ENCODE results near the gene RERE. TPM values are rescaled to one million over a fixed set of nuclear protein-coding genes. Genes with fewer than 3 reads are reported as not detected.
A peak's percentile ranks its signal among the peaks of the same experiment; 100 is the strongest.

RERE gene
- total RNA-seq, 4 donors from 2014 or later, result 86.4 to 111 (median 103) TPM

GRCh38 chr1:8354038-8354437, 463.4 kb downstream of the RERE start:
- peak overlapping the region in 3 of 4 donors; percentile 26 to 85 (median 85) for H3K27ac ChIP-seq
- WGBS, 2 donors, result 53 to 60% methylated on average over 8 of the region's 8 CpGs
- H3K4me1 ChIP-seq, result peaks cover 0 to 46% (median 26%) of the 10 kb centered on the region in 4 donors
- H3K36me3 ChIP-seq, result peaks cover 4 to 61% (median 35%) of the 10 kb centered on the region in 3 donors
- no peak for DNase-seq (ENCODE audit: low spot score in 2 of 2)
- H3K4me3 ChIP-seq, result no peak overlapping the region
- TF ChIP-seq CTCF (IDR thresholded peaks at IDR 0.05), result no peak
- no peak for TF ChIP-seq POLR2A (IDR thresholded peaks at IDR 0.05)
- no peak for TF ChIP-seq EP300 (IDR thresholded peaks at IDR 0.05)
- no peaks in the 10 kb centered on the region for H3K27me3 ChIP-seq
- H3K9me3 ChIP-seq, result no peaks in the 10 kb centered on the region

GRCh38 chr1:8352886-8353785, 464.3 kb downstream of the RERE start:
- Histone ChIP-seq H3K27ac (peak overlapping the region; percentile 41 to 85 (median 68)), H3K27me3 (no peaks in the 10 kb centered on the region), H3K4me3 (no peak overlapping the region), H3K4me1 (peaks cover 0 to 55% (median 26%) of the 10 kb centered on the region in 4 donors), H3K9me3 (no peaks in the 10 kb centered on the region), H3K36me3 (peaks cover 3 to 52% (median 26%) of the 10 kb centered on the region in 3 donors)
- WGBS, 2 donors, result 34 to 40% methylated on average over 13 to 19 of the region's 21 CpGs
- peak in 1 of 2 donors; percentile 49 for TF ChIP-seq EP300 (IDR thresholded peaks at IDR 0.05)
- TF ChIP-seq POLR2A (IDR thresholded peaks at IDR 0.05), result no peak
- DNase-seq (ENCODE audit: low spot score in 2 of 2), result no peak

- Histone ChIP-seq H3K27ac (peak overlapping the region; percentile 41 to 85 (median 68)), H3K36me3 (peaks cover 3 to 45% (median 20%) of the 10 kb centered on the region in 3 donors), H3K4me1 (peaks cover 0 to 54% (median 26%) of the 10 kb centered on the region in 4 donors), H3K4me3 (no peak overlapping the region), H3K27me3 (no peaks in the 10 kb centered on the region), H3K9me3 (no peaks in the 10 kb centered on the region)
- 43 to 45% methylated on average over 15 of the region's 15 CpGs for WGBS, 2 donors
- TF ChIP-seq POLR2A (IDR thresholded peaks at IDR 0.05), result no peak
- no peak for TF ChIP-seq CTCF (IDR thresholded peaks at IDR 0.05)
- no peak for TF ChIP-seq EP300 (IDR thresholded peaks at IDR 0.05)
- DNase-seq (ENCODE audit: low spot score in 2 of 2), result no peak
Observed at GRCh38 chr1:8352471-8352845, 465.0 kb downstream of the RERE start.

- DNase-seq (ENCODE audit: low spot score in 2 of 2), result no peak
- peaks cover 0 to 39% (median 14%) of the 10 kb centered on the region in 3 donors for H3K36me3 ChIP-seq
- WGBS, 2 donors, result 75 to 76% methylated on average over 13 of the region's 13 CpGs
- no peaks in the 10 kb centered on the region for H3K9me3 ChIP-seq
- H3K27me3 ChIP-seq, result no peaks in the 10 kb centered on the region
- H3K4me1 ChIP-seq, result peaks cover 0 to 51% (median 26%) of the 10 kb centered on the region in 4 donors
- H3K4me3 ChIP-seq, result no peak overlapping the region
- peak overlapping the region; percentile 41 to 85 (median 68) for H3K27ac ChIP-seq
- peak; percentile 52 to 64 (median 58) for TF ChIP-seq CTCF (IDR thresholded peaks at IDR 0.05)
- TF ChIP-seq POLR2A (IDR thresholded peaks at IDR 0.05), result no peak
- no peak for TF ChIP-seq EP300 (IDR thresholded peaks at IDR 0.05)
Observed at GRCh38 chr1:8351693-8352470, 465.6 kb downstream of the RERE start.

- DNase-seq (ENCODE audit: low spot score in 2 of 2), result no peak
- no peak for TF ChIP-seq EP300 (IDR thresholded peaks at IDR 0.05)
- no peak for TF ChIP-seq CTCF (IDR thresholded peaks at IDR 0.05)
- TF ChIP-seq POLR2A (IDR thresholded peaks at IDR 0.05), result no peak
- Histone ChIP-seq H3K9me3 (no peaks in the 10 kb centered on the region), H3K27ac (peak overlapping the region in 2 of 4 donors; percentile 85), H3K36me3 (peaks cover 0 to 31% (median 7%) of the 10 kb centered on the region in 3 donors), H3K4me3 (no peak overlapping the region), H3K4me1 (peaks cover 0 to 51% (median 26%) of the 10 kb centered on the region in 4 donors), H3K27me3 (no peaks in the 10 kb centered on the region)
- WGBS, 2 donors, result 83 to 88% methylated on average over 17 to 19 of the region's 24 CpGs
Observed at GRCh38 chr1:8350914-8351684, 466.3 kb downstream of the RERE start.
